Measurements from ENCODE around the gene TMEM19. TPM values are rescaled to one million over a fixed set of nuclear protein-coding genes. Genes with fewer than 3 reads are reported as not detected.
"Not testable (repeated sequence)": the region's sequence is repeated elsewhere in the genome, so short reads cannot be mapped to it uniquely, and the experiment has no call there.

The TMEM19 gene
- total RNA-seq, 1 donor from 2014 or later = 27.0 TPM

DNA sequence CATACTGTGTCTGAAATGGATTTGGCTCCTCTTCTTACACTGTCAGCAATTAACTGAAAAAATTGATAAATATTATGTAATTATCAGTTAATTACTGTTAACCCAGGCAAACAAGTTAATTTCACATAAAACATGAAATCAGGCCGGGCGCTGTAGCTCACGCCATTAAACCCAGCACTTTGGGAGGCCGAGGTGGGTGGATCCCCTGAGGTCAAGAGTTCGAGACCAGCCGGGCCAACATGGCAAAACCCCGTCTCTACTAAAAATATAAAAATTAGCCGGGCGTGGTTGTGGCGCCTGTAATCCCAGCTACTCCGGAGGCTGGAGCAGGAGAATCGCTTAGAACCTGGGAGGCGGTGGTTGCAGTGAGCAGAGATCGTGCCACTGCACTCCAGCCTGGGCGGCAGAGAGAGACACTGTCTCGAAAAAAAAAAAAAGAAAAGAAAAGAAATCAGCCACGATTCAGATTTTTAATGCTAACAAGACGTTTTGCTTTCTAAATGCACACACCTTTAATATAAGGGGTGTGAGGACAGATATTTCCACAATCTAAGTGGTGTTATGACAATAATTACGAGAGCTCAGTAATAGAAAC, 473 bp upstream of the TMEM19 start:
- Mint-ChIP-seq H3K36me3 (ENCODE audit: low read depth) (no peaks in the 10 kb centered on the region), H3K4me3 (peak overlapping the region; percentile 96), H3K27me3 (ENCODE audit: low read depth) (no peaks in the 10 kb centered on the region), H3K9me3 (no peaks in the 10 kb centered on the region), H3K4me1 (peaks cover 22% of the 10 kb centered on the region), H3K27ac (ENCODE audit: unreplicated experiment) (peak overlapping the region; percentile 43)
- DNase-seq (ENCODE audit: low read depth, low spot score) = no peak
- TF ChIP-seq, protein P1, sequence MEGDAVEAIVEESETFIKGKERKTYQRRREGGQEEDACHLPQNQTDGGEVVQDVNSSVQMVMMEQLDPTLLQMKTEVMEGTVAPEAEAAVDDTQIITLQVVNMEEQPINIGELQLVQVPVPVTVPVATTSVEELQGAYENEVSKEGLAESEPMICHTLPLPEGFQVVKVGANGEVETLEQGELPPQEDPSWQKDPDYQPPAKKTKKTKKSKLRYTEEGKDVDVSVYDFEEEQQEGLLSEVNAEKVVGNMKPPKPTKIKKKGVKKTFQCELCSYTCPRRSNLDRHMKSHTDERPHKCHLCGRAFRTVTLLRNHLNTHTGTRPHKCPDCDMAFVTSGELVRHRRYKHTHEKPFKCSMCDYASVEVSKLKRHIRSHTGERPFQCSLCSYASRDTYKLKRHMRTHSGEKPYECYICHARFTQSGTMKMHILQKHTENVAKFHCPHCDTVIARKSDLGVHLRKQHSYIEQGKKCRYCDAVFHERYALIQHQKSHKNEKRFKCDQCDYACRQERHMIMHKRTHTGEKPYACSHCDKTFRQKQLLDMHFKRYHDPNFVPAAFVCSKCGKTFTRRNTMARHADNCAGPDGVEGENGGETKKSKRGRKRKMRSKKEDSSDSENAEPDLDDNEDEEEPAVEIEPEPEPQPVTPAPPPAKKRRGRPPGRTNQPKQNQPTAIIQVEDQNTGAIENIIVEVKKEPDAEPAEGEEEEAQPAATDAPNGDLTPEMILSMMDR (conservative IDR thresholded peaks at IDR 0.05) = no peak

DNA sequence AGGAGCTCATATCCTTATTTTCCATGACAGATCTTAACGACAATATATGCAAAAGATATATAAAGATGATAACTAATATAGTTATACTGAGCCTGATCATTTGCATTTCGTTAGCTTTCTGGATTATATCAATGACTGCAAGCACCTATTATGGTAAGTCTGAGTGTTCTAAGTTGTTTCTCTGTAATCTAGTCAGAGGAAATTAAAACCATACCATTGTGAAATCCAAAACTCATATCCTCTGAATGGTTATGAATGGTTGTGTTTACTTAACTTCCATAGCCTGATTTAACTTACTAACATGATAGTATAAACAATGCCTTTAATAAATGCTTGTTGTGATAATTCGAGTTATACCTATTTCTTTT, 760 bp downstream of the TMEM19 start:
- H3K4me3 Mint-ChIP-seq = peak overlapping the region; percentile 96
- no peaks in the 10 kb centered on the region for H3K9me3 Mint-ChIP-seq
- no peak for DNase-seq (ENCODE audit: low read depth, low spot score)
- TF ChIP-seq, protein P1 (conservative IDR thresholded peaks at IDR 0.05) = no peak
- H3K27ac Mint-ChIP-seq (ENCODE audit: unreplicated experiment) = peak overlapping the region; percentile 94
- peaks cover 22% of the 10 kb centered on the region for H3K4me1 Mint-ChIP-seq
- no peaks in the 10 kb centered on the region for H3K27me3 Mint-ChIP-seq (ENCODE audit: low read depth)
- H3K36me3 Mint-ChIP-seq (ENCODE audit: low read depth) = no peaks in the 10 kb centered on the region

DNA sequence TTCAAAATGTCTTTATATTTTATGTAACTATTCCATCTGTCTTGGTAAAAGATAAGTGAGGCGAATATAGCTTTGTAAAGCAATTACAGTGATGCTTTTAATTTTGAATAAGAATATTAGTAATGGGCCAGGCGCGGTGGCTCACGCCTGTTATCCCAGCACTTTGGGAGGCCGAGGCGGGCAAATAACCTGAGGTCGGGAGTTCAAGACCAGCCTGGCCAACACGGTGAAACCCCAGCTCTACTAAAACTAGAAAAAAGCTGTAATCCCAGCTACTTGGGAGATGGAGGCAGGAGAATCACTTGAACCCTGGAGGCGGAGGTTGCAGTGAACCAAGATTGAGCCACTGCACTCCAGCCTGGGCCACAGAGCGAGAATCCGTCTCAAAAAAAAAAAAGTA, 1.3 kb downstream of the TMEM19 start:
- Mint-ChIP-seq H3K4me3 (peak overlapping the region; percentile 96), H3K4me1 (peaks cover 22% of the 10 kb centered on the region)
- not testable (repeated sequence) for H3K27ac Mint-ChIP-seq (ENCODE audit: unreplicated experiment); H3K27me3 Mint-ChIP-seq (ENCODE audit: low read depth); H3K36me3 Mint-ChIP-seq (ENCODE audit: low read depth); DNase-seq (ENCODE audit: low read depth, low spot score); H3K9me3 Mint-ChIP-seq

DNA sequence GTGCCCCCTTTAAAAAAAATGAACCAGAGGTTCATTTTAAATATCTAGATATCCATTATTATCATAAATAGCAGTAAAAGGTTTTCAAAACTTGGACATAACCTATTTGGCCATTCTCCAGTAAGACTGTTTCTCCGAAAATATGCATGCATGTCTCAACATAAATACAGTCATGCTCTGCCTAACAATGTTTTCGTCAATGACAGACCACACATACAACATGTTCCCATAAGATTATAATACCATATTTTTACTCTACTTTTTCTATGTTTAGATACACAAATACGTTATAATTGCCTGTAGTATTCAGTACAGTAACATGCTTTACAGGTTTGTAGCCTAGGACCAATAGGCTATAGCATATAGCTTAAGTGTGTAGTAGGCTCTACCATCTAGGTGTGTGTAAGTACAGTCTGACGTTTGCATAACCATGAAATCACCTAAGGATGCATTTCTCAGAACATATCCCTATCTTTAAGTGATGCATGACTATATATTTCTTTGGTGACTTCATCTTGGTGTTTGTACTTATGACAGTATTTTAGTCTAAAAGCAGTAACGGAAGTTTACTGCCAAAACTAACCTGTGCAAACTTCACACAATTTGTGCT, 3.2 kb downstream of the TMEM19 start:
- Mint-ChIP-seq H3K36me3 (ENCODE audit: low read depth) (no peaks in the 10 kb centered on the region), H3K27ac (ENCODE audit: unreplicated experiment) (no peak overlapping the region), H3K9me3 (no peaks in the 10 kb centered on the region), H3K27me3 (ENCODE audit: low read depth) (no peaks in the 10 kb centered on the region), H3K4me3 (peak overlapping the region; percentile 24), H3K4me1 (peaks cover 22% of the 10 kb centered on the region)
- no peak for DNase-seq (ENCODE audit: low read depth, low spot score)
- TF ChIP-seq, protein P1 (conservative IDR thresholded peaks at IDR 0.05) = no peak

DNA sequence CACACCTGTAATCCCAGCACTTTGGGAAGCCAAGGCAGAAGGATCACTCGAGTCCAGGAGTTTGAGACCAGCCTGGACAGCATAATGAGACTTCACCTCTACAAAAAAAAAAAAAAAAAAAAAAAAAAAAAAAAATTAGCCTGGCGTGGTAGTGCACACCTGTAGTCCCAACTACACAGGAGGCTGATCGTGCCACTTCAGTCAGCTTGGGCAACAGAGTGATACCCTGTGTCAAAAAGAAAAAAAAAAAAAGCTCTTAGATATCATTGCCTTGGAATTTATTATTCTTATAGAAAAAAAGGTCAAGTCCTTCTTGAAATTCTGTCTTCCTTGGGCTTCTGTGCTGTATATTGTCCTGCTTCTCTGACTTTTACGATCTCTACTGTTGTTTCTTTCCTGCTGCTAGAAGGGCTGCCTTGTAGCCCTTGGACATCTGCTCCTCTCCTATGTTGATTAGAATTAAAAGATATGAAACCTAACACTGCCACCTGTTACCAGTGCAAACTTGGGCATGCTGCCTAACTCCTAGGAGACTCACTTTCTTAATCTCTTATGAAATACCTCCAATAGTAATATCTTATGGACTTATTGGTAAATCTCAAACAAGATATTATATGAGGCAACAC, 5.7 kb downstream of the TMEM19 start:
- H3K4me3 Mint-ChIP-seq = peak overlapping the region; percentile 1

More for the DNA sequence above, 5.7 kb downstream of the TMEM19 start:
- DNase-seq (ENCODE audit: low read depth, low spot score) = no peak
- TF ChIP-seq, protein P1 (conservative IDR thresholded peaks at IDR 0.05) = no peak
- peaks cover 15% of the 10 kb centered on the region for H3K4me1 Mint-ChIP-seq
- H3K27ac Mint-ChIP-seq (ENCODE audit: unreplicated experiment) = no peak overlapping the region
- H3K36me3 Mint-ChIP-seq (ENCODE audit: low read depth) = no peaks in the 10 kb centered on the region
- no peaks in the 10 kb centered on the region for H3K27me3 Mint-ChIP-seq (ENCODE audit: low read depth)
- no peaks in the 10 kb centered on the region for H3K9me3 Mint-ChIP-seq
